ENCODE data around the gene UTP20.

DNA sequence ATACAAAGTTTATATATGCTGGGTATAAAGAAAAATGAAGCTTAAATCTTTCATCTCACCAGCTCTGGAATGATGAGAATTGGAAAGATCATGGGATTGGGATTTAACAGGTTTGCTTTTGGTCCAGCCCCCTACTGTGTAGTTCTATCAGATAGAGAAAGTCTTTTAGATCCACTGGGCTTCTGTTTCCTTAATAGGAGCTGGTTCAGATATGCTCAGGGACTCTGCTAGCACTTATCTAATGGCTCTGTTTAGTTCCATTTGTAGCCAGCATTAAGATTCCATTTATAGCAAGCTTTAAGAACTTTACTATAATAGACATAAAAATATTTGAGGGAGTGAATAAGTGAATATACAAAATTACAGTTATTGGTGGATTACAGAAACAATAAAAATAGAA is 42.6 kb downstream of the UTP20 start:
- TF ChIP-seq, protein P1, sequence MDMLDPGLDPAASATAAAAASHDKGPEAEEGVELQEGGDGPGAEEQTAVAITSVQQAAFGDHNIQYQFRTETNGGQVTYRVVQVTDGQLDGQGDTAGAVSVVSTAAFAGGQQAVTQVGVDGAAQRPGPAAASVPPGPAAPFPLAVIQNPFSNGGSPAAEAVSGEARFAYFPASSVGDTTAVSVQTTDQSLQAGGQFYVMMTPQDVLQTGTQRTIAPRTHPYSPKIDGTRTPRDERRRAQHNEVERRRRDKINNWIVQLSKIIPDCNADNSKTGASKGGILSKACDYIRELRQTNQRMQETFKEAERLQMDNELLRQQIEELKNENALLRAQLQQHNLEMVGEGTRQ (IDR thresholded peaks at IDR 0.05; ENCODE audit: borderline replicate concordance, low read depth, low read length), result no peak
- no peak for TF ChIP-seq EP300 (IDR thresholded peaks at IDR 0.05; ENCODE audit: borderline replicate concordance in 1 of 2, low read depth in 1 of 2, low read length in 1 of 2)
- TF ChIP-seq, protein P2, sequence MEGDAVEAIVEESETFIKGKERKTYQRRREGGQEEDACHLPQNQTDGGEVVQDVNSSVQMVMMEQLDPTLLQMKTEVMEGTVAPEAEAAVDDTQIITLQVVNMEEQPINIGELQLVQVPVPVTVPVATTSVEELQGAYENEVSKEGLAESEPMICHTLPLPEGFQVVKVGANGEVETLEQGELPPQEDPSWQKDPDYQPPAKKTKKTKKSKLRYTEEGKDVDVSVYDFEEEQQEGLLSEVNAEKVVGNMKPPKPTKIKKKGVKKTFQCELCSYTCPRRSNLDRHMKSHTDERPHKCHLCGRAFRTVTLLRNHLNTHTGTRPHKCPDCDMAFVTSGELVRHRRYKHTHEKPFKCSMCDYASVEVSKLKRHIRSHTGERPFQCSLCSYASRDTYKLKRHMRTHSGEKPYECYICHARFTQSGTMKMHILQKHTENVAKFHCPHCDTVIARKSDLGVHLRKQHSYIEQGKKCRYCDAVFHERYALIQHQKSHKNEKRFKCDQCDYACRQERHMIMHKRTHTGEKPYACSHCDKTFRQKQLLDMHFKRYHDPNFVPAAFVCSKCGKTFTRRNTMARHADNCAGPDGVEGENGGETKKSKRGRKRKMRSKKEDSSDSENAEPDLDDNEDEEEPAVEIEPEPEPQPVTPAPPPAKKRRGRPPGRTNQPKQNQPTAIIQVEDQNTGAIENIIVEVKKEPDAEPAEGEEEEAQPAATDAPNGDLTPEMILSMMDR (IDR thresholded peaks at IDR 0.05), result no peak
- no peak for TF ChIP-seq ELF1 (IDR thresholded peaks at IDR 0.05)
- TF ChIP-seq SMC3 (IDR thresholded peaks at IDR 0.05; ENCODE audit: low read depth, low read length), result no peak
- TF ChIP-seq, protein P3, sequence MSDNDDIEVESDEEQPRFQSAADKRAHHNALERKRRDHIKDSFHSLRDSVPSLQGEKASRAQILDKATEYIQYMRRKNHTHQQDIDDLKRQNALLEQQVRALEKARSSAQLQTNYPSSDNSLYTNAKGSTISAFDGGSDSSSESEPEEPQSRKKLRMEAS (IDR thresholded peaks at IDR 0.05; ENCODE audit: low read depth), result no peak

Measured in SK-N-SH (cell line).